BJ (cell line): ENCODE data around the gene SOX2. TPM values are rescaled to one million over a fixed set of nuclear protein-coding genes. Genes with fewer than 3 reads are reported as not detected.

Source experiments
- CTCF ChIA-PET: fragments of 350-600 bp; formaldehyde crosslinking; extraction: SDS; loops from one replicate; lab custom pipeline; 2021; ENCODE audit warnings: antibody characterized with exemption, inconsistent platforms; lab: Yijun Ruan, JAX
- POLR2A ChIA-PET: fragments of 300-600 bp; sonication (Branson Sonifier 250); formaldehyde crosslinking; extraction: SDS; loops from one replicate; lab custom pipeline; 2021; ENCODE audit warnings: antibody characterized with exemption; lab: Charles Lee
- DNase-seq: peaks from one replicate; pipeline ENCODE4 v3.0.0-alpha.2; 2011; ENCODE audit warnings: low read depth
- H3K27me3 ChIP-seq: 2 replicates; pipeline ENCODE4 v1.6.0; 2011; ENCODE audit warnings: low read length; ENCODE audit not compliant: control insufficient read depth, insufficient read depth
- H3K36me3 ChIP-seq: 2 replicates; pipeline ENCODE4 v1.5.1; 2011; ENCODE audit warnings: low read length; ENCODE audit not compliant: control insufficient read depth, insufficient read depth
- H3K4me3 ChIP-seq: 2 replicates; pipeline ENCODE4 v1.5.1; 2011; ENCODE audit warnings: low read depth, mild to moderate bottlenecking, control low read depth, low read length
- polyA plus RNA-seq: library from polyadenylated mRNA; depleted of rRNA; stranded (reverse); fragments of >200 nt; gene quantifications from 2 replicates; pipeline ENCODE4 v1.2.3, GENCODE V29; 2011
- TF ChIP-seq, protein P1 (sequence below): IDR thresholded peaks from 2 replicates; pipeline ENCODE4 v1.5.1; 2011; ENCODE audit warnings: low read depth, mild to moderate bottlenecking, control low read depth, inconsistent platforms, low read length, moderate library complexity; ENCODE audit not compliant: insufficient read depth

SOX2 gene
- polyA plus RNA-seq, 1 experiment = not detected

- no peak for DNase-seq
- ChIA-PET CTCF (interaction anchor here (2.3 kb wide), 1 partner anchor 10 kb away, joined by 16 read pairs; no protein-coding TSS in a partner anchor), POLR2A (no interaction called here)
- TF ChIP-seq, protein P1, sequence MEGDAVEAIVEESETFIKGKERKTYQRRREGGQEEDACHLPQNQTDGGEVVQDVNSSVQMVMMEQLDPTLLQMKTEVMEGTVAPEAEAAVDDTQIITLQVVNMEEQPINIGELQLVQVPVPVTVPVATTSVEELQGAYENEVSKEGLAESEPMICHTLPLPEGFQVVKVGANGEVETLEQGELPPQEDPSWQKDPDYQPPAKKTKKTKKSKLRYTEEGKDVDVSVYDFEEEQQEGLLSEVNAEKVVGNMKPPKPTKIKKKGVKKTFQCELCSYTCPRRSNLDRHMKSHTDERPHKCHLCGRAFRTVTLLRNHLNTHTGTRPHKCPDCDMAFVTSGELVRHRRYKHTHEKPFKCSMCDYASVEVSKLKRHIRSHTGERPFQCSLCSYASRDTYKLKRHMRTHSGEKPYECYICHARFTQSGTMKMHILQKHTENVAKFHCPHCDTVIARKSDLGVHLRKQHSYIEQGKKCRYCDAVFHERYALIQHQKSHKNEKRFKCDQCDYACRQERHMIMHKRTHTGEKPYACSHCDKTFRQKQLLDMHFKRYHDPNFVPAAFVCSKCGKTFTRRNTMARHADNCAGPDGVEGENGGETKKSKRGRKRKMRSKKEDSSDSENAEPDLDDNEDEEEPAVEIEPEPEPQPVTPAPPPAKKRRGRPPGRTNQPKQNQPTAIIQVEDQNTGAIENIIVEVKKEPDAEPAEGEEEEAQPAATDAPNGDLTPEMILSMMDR = no peak
- H3K36me3 ChIP-seq = no peaks in the 10 kb centered on the region
- peaks cover 6% of the 10 kb centered on the region for H3K27me3 ChIP-seq
- H3K4me3 ChIP-seq = no peak overlapping the region
These were observed 21.0 kb upstream of the SOX2 start for GRCh38 chr3:181690769-181691168.

DNA sequence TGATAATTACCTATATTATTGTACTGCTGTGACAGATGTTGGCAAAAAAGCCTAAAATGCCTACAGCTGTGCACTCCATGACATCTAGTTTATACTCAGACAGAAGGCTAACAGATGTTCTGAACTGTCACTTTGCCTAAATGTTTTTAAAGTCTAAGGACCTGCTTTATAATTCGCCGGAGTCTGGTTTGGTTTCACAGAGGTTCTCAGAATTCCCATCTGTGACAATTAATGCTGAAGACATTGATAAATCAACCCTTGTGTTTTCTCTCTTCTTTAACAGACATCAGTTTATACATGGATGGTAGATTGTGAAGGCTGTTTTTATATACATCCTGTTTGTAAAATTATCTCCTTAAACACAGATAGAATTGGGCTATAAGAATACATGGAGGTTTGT, 19.8 kb upstream of the SOX2 start:
- DNase-seq = no peak
- Histone ChIP-seq H3K4me3 (no peak overlapping the region), H3K36me3 (no peaks in the 10 kb centered on the region), H3K27me3 (peaks cover 12% of the 10 kb centered on the region)
- POLR2A ChIA-PET = no interaction called here
- TF ChIP-seq, protein P1 = no peak
- CTCF ChIA-PET = no interaction called here

GRCh38 chr3:181692311-181693145, 19.2 kb upstream of the SOX2 start:
- ChIA-PET CTCF (interaction anchor here (0.7 to 1.1 kb wide), 2 partner anchors 8 to 9 kb away, joined by 3 read pairs; no protein-coding TSS in a partner anchor), POLR2A (no interaction called here)
- Histone ChIP-seq H3K36me3 (no peaks in the 10 kb centered on the region), H3K27me3 (peaks cover 14% of the 10 kb centered on the region), H3K4me3 (no peak overlapping the region)
- TF ChIP-seq, protein P1 = no peak
- no peak for DNase-seq

DNA sequence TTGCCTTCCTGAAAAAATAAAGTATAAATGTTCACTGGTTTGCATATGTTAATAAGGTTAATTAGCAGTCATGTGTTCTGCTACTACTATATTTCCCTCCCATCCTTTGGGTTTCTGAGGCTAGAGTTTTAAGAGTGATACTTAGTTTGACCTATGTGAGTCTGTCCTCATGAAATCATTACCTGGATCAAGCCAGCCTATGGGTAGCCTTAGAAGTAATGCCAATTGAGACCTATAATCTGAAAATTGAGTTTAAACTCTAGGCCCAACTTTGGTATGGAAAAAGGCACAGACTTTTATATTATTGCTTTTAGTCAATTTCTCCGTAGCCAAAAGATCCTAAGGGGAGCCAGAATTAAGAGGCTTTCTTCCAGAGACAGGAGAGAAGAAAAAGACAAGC, 18.4 kb upstream of the SOX2 start:
- TF ChIP-seq, protein P1 = no peak
- no peak for DNase-seq
- POLR2A ChIA-PET = no interaction called here
- Histone ChIP-seq H3K27me3 (peaks cover 14% of the 10 kb centered on the region), H3K36me3 (no peaks in the 10 kb centered on the region), H3K4me3 (no peak overlapping the region)
- CTCF ChIA-PET = interaction anchor here (1.1 kb wide), 1 partner anchor 8 kb away, joined by 3 read pairs; no protein-coding TSS in a partner anchor

GRCh38 chr3:181694805-181695660, 16.7 kb upstream of the SOX2 start:
- TF ChIP-seq, protein P1 = no peak
- ChIA-PET POLR2A (no interaction called here), CTCF (no interaction called here)
- Histone ChIP-seq H3K4me3 (peak overlapping the region; percentile 6; the same call in 1 of the 2 replicates), H3K27me3 (peaks cover 17% of the 10 kb centered on the region), H3K36me3 (no peaks in the 10 kb centered on the region)
- no peak for DNase-seq
